ENCODE results near the gene WDR59. TPM values are rescaled to one million over a fixed set of nuclear protein-coding genes. Genes with fewer than 3 reads are reported as not detected.

Gene WDR59
- total RNA-seq, 2 donors from 2014 or later: 28.8 to 36.8 TPM

DNA sequence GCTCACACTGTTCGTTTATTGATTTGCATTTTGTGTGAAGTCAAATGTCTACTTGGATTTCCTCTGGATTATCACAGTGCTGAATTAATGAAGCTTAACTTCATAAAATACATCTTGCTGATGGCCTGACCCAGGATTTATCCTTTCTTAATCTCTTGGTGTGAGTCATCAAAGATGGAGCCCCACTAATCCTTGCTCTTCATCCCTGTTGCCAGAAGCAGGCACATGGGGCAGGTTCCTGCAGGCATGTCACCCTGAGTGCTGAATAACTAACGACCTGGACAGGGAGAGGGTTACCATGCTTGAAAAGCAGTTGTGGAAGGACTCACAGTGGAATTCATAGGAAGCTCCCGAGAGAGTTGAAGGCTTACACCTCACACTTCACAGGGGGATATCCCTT lies 154.3 kb downstream of the WDR59 start:
- H3K27ac ChIP-seq: no peak overlapping the region
- no peak overlapping the region for H3K4me3 ChIP-seq
- no peaks in the 10 kb centered on the region for H3K27me3 ChIP-seq (replicated peaks; ENCODE audit: insufficient read depth)
- no peaks in the 10 kb centered on the region for H3K36me3 ChIP-seq
- ATAC-seq (ENCODE audit: insufficient number of reproducible peaks, low FRiP score, low read depth) (no peak), DNase-seq (ENCODE audit: low spot score) (no peak)
- H3K4me1 ChIP-seq (ENCODE audit: control insufficient read depth in 1 of 2, low read depth in 2 of 2): no peaks in the 10 kb centered on the region
- TF ChIP-seq, protein P1, sequence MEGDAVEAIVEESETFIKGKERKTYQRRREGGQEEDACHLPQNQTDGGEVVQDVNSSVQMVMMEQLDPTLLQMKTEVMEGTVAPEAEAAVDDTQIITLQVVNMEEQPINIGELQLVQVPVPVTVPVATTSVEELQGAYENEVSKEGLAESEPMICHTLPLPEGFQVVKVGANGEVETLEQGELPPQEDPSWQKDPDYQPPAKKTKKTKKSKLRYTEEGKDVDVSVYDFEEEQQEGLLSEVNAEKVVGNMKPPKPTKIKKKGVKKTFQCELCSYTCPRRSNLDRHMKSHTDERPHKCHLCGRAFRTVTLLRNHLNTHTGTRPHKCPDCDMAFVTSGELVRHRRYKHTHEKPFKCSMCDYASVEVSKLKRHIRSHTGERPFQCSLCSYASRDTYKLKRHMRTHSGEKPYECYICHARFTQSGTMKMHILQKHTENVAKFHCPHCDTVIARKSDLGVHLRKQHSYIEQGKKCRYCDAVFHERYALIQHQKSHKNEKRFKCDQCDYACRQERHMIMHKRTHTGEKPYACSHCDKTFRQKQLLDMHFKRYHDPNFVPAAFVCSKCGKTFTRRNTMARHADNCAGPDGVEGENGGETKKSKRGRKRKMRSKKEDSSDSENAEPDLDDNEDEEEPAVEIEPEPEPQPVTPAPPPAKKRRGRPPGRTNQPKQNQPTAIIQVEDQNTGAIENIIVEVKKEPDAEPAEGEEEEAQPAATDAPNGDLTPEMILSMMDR (IDR thresholded peaks at IDR 0.05): no peak
- H3K9me3 ChIP-seq: peaks cover 7% of the 10 kb centered on the region

DNA sequence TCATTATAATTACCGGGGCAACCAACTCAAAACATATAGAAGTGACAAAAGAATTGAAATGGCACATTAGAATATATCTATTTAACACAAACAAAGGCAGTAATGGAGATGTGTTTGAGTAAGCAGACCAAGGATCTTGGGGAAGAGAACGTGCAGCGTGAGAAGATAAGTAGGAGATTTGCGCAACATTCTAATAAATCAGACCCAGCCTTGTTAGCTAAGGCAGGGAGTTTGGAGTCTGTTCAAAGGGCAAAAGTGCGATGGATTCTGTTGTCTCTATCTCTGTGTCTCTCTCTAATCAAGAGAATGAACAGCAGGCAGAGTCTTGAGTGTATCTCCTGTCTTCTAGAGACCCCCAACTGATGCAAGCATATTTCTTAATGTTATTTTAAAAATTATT lies 155.3 kb downstream of the WDR59 start:
- TF ChIP-seq, protein P1 (IDR thresholded peaks at IDR 0.05): no peak
- H3K27me3 ChIP-seq (replicated peaks; ENCODE audit: insufficient read depth): no peaks in the 10 kb centered on the region
- ATAC-seq (ENCODE audit: insufficient number of reproducible peaks, low FRiP score, low read depth): no peak
- no peak overlapping the region for H3K4me3 ChIP-seq
- peaks cover 7% of the 10 kb centered on the region for H3K9me3 ChIP-seq
- no peak overlapping the region for H3K27ac ChIP-seq
- no peak for DNase-seq (ENCODE audit: low spot score)
- H3K4me1 ChIP-seq (ENCODE audit: control insufficient read depth in 1 of 2, low read depth in 2 of 2): no peaks in the 10 kb centered on the region
- no peaks in the 10 kb centered on the region for H3K36me3 ChIP-seq

DNA sequence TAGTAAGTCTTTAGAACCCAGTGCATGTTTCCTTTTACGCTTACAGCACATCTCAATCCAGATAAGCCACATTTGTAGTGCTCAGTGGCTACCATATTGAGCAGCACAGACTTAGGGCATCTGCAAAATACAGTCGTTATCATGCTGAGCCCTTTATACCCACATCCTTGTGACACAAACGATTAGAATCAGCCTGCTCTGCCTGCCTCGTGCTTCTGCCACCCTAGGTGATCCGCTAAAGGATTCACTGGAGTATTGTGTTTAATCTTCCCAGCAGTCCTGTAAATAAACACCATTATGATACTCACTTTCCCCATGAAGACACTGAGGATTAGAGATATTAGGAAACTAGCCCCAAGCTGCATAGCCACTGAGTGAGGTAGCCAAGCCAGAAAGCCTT lies 159.0 kb downstream of the WDR59 start:
- no peak for DNase-seq (ENCODE audit: low spot score)
- Histone ChIP-seq H3K4me3 (no peak overlapping the region), H3K27ac (no peak overlapping the region)

DNA sequence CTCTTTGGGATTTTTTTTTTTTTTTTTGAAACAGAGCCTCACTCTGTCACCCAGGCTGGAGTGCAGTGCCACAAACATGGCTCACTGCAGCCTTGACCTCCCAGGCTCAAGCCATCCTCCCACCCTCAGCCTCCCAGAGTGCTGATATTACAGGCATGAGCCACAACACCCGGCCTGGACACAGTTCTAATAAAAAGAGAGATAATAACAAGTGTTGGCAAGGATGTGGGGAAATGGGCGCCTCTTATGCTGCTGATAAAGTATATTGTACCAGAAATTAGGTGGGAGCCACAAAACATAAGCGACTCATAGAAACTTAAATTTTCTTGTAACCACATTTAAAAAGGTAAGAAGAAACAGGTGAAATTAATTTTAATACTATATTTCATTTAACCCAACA lies 159.9 kb downstream of the WDR59 start:
- no peak overlapping the region for H3K4me3 ChIP-seq
- H3K36me3 ChIP-seq: no peaks in the 10 kb centered on the region
- no peaks in the 10 kb centered on the region for H3K4me1 ChIP-seq (ENCODE audit: control insufficient read depth in 1 of 2, low read depth in 2 of 2)
- no peaks in the 10 kb centered on the region for H3K27me3 ChIP-seq (replicated peaks; ENCODE audit: insufficient read depth)
- TF ChIP-seq, protein P1 (IDR thresholded peaks at IDR 0.05): no peak
- DNase-seq (ENCODE audit: low spot score): no peak
- no peak for ATAC-seq (ENCODE audit: insufficient number of reproducible peaks, low FRiP score, low read depth)
- H3K9me3 ChIP-seq: peaks cover 7% of the 10 kb centered on the region
- no peak overlapping the region for H3K27ac ChIP-seq

More for the DNA sequence above, 159.0 kb downstream of the WDR59 start:
- no peak for ATAC-seq (ENCODE audit: insufficient number of reproducible peaks, low FRiP score, low read depth)
- Histone ChIP-seq H3K9me3 (peaks cover 7% of the 10 kb centered on the region), H3K36me3 (no peaks in the 10 kb centered on the region), H3K4me1 (ENCODE audit: control insufficient read depth in 1 of 2, low read depth in 2 of 2) (no peaks in the 10 kb centered on the region), H3K27me3 (replicated peaks; ENCODE audit: insufficient read depth) (no peaks in the 10 kb centered on the region)
- TF ChIP-seq, protein P1 (IDR thresholded peaks at IDR 0.05): no peak

Other genes with a start within 250 kb of the WDR59 start
- under 1 TPM in 1 of 2 donors, not detected in 1; 0.49 TPM for gene FA2H, start 210.3 kb downstream of the WDR59 start, total RNA-seq
- 10 to 100 TPM; 16.9 to 27.1 TPM for gene ZNRF1, start 13.9 kb upstream of the WDR59 start, total RNA-seq
- 10 to 100 TPM in 1 of 2 donors, 1 to 10 TPM in 1; 7.2 to 14.1 TPM for gene LDHD, start 131.7 kb upstream of the WDR59 start, total RNA-seq
- 10 to 100 TPM in 1 of 2 donors, 1 to 10 TPM in 1; 8.1 to 14.6 TPM for gene ZFP1, start 163.4 kb upstream of the WDR59 start, total RNA-seq
- gene CTRB2, start 222.0 kb upstream of the WDR59 start, total RNA-seq: 10 to 100 TPM; 12.5 TPM
- 1 to 10 TPM; 4.9 to 9.3 TPM for gene CTRB1, start 233.9 kb upstream of the WDR59 start, total RNA-seq